Urothelium cell line (cell line): ENCODE measurements around the gene SEC31A.

Source experiments
- DNase-seq: peaks from one replicate; pipeline ENCODE4 v3.0.0; 2011; ENCODE audit warnings: low spot score, mixed read lengths
- FAIRE-seq: peaks from 2 replicates; lab custom pipeline; 2011; peaks lifted over from hg19 to GRCh38; lab: Jason Lieb, UNC

Gene SEC31A

DNA sequence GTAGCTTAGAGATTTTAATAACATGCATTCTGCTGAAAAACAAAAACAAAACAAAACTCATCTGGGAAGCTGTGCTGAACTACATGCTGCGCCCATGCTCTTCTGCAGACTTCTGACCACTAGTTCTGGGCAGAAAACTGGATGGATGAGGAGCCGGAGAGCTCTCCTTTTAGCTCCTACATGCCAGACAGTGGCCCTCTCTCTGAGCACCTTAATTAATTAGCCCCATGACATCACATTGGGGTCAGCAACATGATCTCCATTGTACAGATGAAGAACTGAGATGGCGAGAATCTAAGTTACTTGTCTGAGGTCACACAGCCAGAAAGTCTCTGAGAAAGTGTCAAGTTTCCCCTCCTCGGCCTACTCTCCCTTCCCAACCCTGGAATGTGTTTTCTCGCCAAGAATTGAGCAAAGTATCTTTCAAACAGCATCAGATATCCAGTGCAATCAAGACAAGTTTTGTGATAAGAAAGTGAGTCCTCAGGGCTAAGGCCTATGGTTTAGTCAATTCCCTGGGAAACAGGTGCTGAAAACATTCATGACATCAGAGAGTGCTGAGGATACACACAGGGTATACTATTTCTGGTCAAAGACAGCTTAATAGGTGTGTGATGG, 113.9 kb downstream of the SEC31A start:
- FAIRE-seq (no peak), DNase-seq (no peak)

DNA sequence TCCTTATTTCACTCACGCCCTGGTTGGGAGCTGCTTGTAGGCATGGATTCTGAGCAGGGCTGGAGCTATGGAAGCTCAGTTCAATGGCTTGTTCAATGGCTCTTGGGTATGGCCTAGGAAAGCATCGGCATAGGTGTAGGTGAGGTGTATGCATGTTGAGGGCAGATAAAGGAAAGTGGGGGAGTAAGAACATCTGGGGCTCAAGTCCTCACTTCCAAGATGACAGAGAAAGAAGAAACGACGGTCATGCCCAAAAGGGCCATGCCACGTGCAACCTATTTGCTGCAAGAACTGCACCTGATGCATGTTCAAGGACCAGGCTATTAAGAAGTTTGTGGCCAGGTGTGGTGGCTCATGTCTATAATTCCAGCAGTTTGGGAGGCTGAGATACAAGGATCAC, 115.7 kb downstream of the SEC31A start:
- FAIRE-seq (no peak), DNase-seq (no peak)

DNA sequence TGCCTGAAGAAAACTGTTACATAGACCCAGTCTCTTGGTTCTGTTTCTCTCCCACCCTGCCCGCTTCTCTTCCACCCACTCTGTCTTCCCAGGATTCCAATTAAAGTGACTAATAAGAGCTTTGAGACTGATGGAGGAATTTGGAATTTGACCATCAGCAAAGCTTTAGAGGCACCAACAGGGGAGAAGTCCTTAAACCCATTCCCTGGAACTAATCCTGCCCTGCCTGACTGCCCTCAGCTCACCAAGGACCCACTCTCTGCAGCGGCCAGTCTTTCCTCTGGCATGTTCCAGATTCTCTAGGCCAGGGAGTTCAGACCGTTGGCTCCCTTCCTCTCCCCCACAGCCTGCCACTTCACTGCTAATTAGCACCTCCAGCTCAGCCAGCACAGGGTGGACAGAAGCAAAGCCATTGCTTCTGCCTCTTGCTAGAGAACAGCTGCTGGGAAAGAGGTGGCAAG, 116.2 kb downstream of the SEC31A start:
- no peak for FAIRE-seq
- DNase-seq: no peak

DNA sequence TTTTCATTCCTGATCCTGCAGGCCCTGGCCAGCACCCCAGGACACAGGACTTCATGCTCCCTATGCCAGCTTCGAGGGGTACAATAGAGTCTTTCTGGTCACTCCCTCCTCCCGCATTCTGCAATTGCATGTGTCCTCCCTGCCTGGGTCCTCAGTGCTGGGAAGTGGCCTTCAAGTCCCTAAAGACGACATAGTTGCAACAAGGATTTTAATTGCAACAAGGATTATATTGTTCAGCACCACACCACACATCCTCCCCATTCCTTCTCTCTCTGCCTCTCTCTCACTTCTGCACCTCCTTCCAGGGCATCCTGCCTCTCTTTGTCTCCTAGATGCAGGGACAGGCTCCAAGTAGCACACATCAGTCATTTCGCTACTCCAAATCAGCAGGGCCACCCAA, 117.9 kb downstream of the SEC31A start:
- no peak for DNase-seq
- no peak for FAIRE-seq

DNA sequence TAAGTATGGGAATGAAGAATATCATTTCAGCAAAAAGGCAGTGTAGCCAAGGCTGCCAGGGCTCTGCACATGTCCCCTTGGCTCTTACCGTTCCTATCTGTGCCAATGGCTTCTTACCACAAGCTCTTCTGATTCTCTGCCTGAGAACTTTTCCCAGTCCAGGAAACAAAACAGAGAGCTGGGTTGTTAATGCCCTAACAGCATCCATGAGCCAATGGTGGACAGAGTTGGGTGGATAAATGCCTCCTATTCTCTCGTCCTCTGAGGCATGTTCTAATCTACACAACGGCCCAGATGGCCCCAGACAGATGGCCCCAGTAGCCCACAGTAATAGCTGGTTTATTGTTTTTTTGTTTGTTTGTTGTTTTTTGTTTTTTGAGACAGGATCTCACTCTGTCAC, 120.3 kb downstream of the SEC31A start:
- DNase-seq (no peak), FAIRE-seq (no peak)
